Mucosa of stomach (tissue), 1 donor: ENCODE results near the gene IFIT1.
"Not testable (repeated sequence)": the region's sequence is repeated elsewhere in the genome, so short reads cannot be mapped to it uniquely, and the experiment has no call there.

Experiments
- H3K27me3 ChIP-seq: one replicate; pipeline ENCODE4 v1.7.0; 2013; ENCODE audit warnings: mild to moderate bottlenecking, low read length; ENCODE audit not compliant: control insufficient read depth, insufficient read depth
- H3K36me3 ChIP-seq: one replicate; pipeline ENCODE4 v1.7.0; 2013; ENCODE audit warnings: low read length; ENCODE audit not compliant: control insufficient read depth, insufficient read depth
- H3K4me1 ChIP-seq: one replicate; pipeline ENCODE4 v1.7.0; 2013; ENCODE audit warnings: mild to moderate bottlenecking, low read length; ENCODE audit not compliant: control insufficient read depth, insufficient read depth
- H3K4me3 ChIP-seq: one replicate; pipeline ENCODE4 v1.7.0; 2013; ENCODE audit warnings: low read length
- H3K9ac ChIP-seq: one replicate; pipeline ENCODE4 v1.7.0; 2013; ENCODE audit warnings: mild to moderate bottlenecking, low read length, moderate library complexity
- H3K9me3 ChIP-seq: one replicate; pipeline ENCODE4 v1.7.0; 2013; ENCODE audit warnings: mild to moderate bottlenecking, low read length, moderate library complexity; ENCODE audit not compliant: control insufficient read depth
- donor health status: Pancreatic carcinoma.

IFIT1 gene

DNA sequence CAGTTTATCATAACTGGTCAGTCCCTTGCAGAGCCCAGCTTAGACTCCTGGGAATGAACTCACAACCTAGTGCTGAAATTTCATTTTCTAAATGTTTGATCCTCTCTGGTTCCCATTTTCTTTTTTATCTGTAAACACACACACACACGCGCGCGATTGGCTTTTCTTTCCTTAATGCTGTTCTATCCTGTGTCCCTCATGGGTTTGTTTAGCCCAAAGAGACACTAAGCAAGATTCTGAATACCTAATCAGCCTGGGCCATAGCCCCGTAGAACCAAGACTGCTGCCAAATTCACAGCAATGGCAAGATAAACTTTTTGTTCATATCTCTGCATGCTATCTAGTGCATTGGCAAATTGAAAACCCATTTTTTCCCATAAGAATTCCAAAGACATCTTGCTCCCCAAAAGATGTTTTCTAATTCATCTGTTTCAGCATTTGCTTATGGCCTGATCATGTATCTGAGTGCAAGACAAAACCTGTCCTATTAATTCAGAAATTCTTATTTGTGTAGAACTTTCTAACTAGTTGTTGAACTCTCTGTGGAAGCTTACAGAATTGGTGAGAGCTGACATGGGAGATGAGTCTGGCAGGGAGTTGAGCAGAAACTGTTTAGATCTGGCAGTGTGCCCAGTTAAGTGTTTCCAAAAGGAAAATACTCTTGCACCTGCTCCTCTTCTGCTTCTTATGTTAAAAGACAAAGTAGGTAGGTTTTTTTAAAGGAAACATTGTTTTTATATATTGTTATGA is 1.8 kb upstream of the IFIT1 start:
- Histone ChIP-seq H3K9me3 (no peaks in the 10 kb centered on the region), H3K36me3 (no peaks in the 10 kb centered on the region), H3K9ac (no peak overlapping the region), H3K4me1 (peaks cover 4% of the 10 kb centered on the region), H3K4me3 (no peak overlapping the region), H3K27me3 (no peaks in the 10 kb centered on the region)

GRCh38 chr10:89391226-89391576 is 1.2 kb upstream of the IFIT1 start:
- H3K4me1 ChIP-seq, H3K27me3 ChIP-seq, H3K9ac ChIP-seq, H3K4me3 ChIP-seq, H3K9me3 ChIP-seq, H3K36me3 ChIP-seq: not testable (repeated sequence)

DNA sequence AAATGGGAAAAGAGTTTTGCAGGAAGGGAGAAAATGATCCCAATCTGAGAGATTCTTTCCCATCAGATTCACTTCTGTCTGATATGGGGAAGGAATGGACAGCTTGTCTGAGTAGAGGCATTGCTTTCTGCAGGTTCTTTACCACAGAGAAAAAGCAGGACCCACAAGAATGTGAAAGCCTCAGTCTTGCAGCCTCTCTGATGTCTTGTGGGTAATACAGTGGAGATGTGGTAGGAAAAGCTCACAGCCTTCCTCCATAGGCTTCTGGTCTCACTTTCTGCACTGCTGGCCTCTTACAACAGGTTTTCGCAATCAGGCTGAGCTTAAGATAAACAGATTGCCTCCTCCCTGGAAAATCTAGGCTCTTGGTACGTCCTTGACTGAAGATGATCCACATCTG is 551 bp downstream of the IFIT1 start:
- Histone ChIP-seq H3K9me3 (no peaks in the 10 kb centered on the region), H3K9ac (peak overlapping the region; percentile 19), H3K4me1 (peaks cover 4% of the 10 kb centered on the region), H3K36me3 (no peaks in the 10 kb centered on the region), H3K4me3 (peak overlapping the region; percentile 48), H3K27me3 (no peaks in the 10 kb centered on the region)

DNA sequence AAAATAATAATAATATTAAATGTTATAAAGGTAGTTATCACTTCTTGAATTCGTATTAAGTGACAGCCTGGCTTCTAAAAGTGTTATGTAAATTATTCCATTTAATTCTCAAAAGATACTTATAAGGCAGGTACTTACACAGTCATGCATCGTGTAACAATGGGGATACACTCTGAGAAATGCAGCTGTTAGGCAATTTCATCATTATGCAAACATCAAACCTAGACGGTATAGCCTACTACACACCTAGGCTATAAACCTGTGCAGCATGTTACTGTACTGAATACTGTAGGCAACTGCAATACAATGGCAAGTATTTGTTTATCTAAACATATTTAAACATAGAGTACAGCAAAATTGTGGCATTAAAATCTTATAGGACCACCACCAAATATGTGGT is 1.5 kb downstream of the IFIT1 start:
- Histone ChIP-seq H3K9me3 (no peaks in the 10 kb centered on the region), H3K36me3 (no peaks in the 10 kb centered on the region), H3K27me3 (no peaks in the 10 kb centered on the region), H3K4me1 (peaks cover 4% of the 10 kb centered on the region), H3K4me3 (no peak overlapping the region), H3K9ac (no peak overlapping the region)

- no peak overlapping the region for H3K9ac ChIP-seq
- no peak overlapping the region for H3K4me3 ChIP-seq
- H3K27me3 ChIP-seq = no peaks in the 10 kb centered on the region
- peaks cover 4% of the 10 kb centered on the region for H3K4me1 ChIP-seq
- no peaks in the 10 kb centered on the region for H3K9me3 ChIP-seq
- no peaks in the 10 kb centered on the region for H3K36me3 ChIP-seq
Measured at GRCh38 chr10:89395141-89395540, 2.7 kb downstream of the IFIT1 start.

DNA sequence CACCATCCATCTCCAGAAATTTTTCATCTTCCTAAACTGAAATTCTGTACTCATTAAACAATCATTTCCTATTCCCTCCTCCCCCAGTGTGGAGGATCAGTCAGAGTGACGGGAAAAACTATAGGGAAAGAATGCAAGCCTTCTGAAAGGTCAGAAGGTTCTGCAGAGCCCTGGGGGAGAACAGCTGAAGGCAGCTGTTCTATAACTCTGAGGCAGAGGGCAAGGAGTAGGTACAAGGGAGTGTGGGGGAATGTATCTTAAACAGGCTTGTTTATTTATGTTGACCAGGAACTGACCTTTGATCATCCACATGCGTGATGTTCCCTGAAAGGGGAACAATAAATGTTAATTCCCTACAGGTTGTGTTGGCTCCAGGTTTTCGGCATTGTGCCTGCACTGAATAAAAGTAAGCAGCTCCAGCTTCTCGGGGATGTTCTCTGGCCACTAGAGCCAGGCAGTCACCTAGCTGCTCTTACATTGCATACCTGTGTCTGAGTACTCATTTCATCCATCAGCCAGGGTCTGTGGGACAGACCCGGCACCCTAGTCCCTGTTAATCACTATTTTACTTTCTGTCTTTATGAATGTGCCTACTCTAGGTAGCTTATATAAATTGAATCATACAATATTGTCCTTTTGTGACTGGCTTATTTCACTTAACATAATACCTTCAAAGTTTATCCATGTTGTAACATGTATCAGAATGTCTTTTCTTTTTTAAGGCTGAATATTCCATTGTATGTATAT is 5.8 kb downstream of the IFIT1 start:
- Histone ChIP-seq H3K9ac (no peak overlapping the region), H3K36me3 (no peaks in the 10 kb centered on the region), H3K27me3 (no peaks in the 10 kb centered on the region), H3K4me3 (no peak overlapping the region), H3K9me3 (no peaks in the 10 kb centered on the region), H3K4me1 (no peaks in the 10 kb centered on the region)

- no peaks in the 10 kb centered on the region for H3K4me1 ChIP-seq
- no peak overlapping the region for H3K9ac ChIP-seq
- H3K36me3 ChIP-seq = no peaks in the 10 kb centered on the region
- no peaks in the 10 kb centered on the region for H3K9me3 ChIP-seq
- H3K27me3 ChIP-seq = no peaks in the 10 kb centered on the region
- no peak overlapping the region for H3K4me3 ChIP-seq
Measured at GRCh38 chr10:89399956-89400355, 7.5 kb downstream of the IFIT1 start.

- Histone ChIP-seq H3K4me1 (no peaks in the 10 kb centered on the region), H3K36me3 (no peaks in the 10 kb centered on the region), H3K9ac (no peak overlapping the region), H3K9me3 (no peaks in the 10 kb centered on the region), H3K4me3 (no peak overlapping the region), H3K27me3 (no peaks in the 10 kb centered on the region)
Measured at GRCh38 chr10:89403043-89403442, 10.6 kb downstream of the IFIT1 start.

- Histone ChIP-seq H3K9ac (no peak overlapping the region), H3K9me3 (no peaks in the 10 kb centered on the region), H3K27me3 (no peaks in the 10 kb centered on the region), H3K36me3 (no peaks in the 10 kb centered on the region), H3K4me1 (no peaks in the 10 kb centered on the region), H3K4me3 (no peak overlapping the region)
Measured at GRCh38 chr10:89404104-89405047, 12.0 kb downstream of the IFIT1 start.

GRCh38 chr10:89406178-89406577 is 13.8 kb downstream of the IFIT1 start:
- not testable (repeated sequence) for H3K4me3 ChIP-seq, H3K9me3 ChIP-seq, H3K36me3 ChIP-seq

GRCh38 chr10:89407792-89408191 is 15.4 kb downstream of the IFIT1 start:
- not testable (repeated sequence) for H3K9ac ChIP-seq, H3K27me3 ChIP-seq, H3K36me3 ChIP-seq, H3K4me3 ChIP-seq, H3K9me3 ChIP-seq, H3K4me1 ChIP-seq

More at GRCh38 chr10:89406178-89406577, 13.8 kb downstream of the IFIT1 start:
- H3K9ac ChIP-seq, H3K4me1 ChIP-seq, H3K27me3 ChIP-seq: not testable (repeated sequence)

DNA sequence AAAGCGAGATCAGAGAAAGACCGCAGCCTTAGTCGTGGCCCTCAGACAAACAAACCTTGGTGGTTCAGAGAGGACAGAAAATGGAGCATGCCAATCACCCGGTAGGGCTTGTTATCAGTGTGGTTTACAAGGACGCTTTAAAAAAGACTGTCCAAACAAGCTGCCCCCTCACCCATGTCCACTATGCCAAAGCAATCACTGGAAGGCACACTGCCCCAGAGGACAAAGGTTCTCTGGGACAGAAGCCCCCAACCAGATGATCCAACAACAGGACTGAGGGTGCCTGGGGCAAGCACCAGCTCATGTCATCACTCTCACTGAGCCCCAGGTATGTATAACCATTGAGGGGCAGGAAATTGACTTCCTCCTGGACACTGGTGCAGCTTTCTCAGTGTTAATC is 16.9 kb downstream of the IFIT1 start:
- not testable (repeated sequence) for H3K36me3 ChIP-seq, H3K4me3 ChIP-seq, H3K9me3 ChIP-seq, H3K4me1 ChIP-seq, H3K9ac ChIP-seq, H3K27me3 ChIP-seq
